Neural cell (in vitro differentiated cells): ENCODE data around the gene FILIP1L.

Experiments
- CTCF ChIP-seq: fragments of 450-650 bp; IDR thresholded peaks from 2 replicates; pipeline ENCODE4 v1.5.1; 2014; ENCODE audit warnings: antibody characterized with exemption, mild to moderate bottlenecking, moderate library complexity; ENCODE audit not compliant: poor library complexity, severe bottlenecking
- EP300 ChIP-seq: fragments of 450-650 bp; conservative IDR thresholded peaks from 2 replicates; pipeline ENCODE4 v1.6.1; 2014; ENCODE audit warnings: antibody characterized with exemption, mild to moderate bottlenecking, moderate library complexity; ENCODE audit not compliant: poor library complexity, severe bottlenecking
- MXI1 ChIP-seq: fragments of 450-650 bp; conservative IDR thresholded peaks from 2 replicates; pipeline ENCODE4 v1.6.1; 2014; ENCODE audit warnings: antibody characterized with exemption, mild to moderate bottlenecking; ENCODE audit not compliant: poor library complexity, severe bottlenecking
- POLR2AphosphoS5 ChIP-seq: IDR thresholded peaks from 2 replicates; pipeline ENCODE4 v1.6.1; 2012
- RAD21 ChIP-seq: fragments of 450-650 bp; conservative IDR thresholded peaks from 2 replicates; pipeline ENCODE4 v1.6.1; 2014; ENCODE audit warnings: antibody characterized with exemption, mild to moderate bottlenecking, moderate library complexity
- REST ChIP-seq: IDR thresholded peaks from 2 replicates; pipeline ENCODE4 v1.6.1; 2012; ENCODE audit warnings: borderline replicate concordance
- SMC3 ChIP-seq: fragments of 450-650 bp; conservative IDR thresholded peaks from 2 replicates; pipeline ENCODE4 v1.6.1; 2014; ENCODE audit warnings: antibody characterized with exemption, mild to moderate bottlenecking, moderate library complexity; ENCODE audit not compliant: poor library complexity
- TAF1 ChIP-seq: IDR thresholded peaks from 2 replicates; pipeline ENCODE4 v1.6.1; 2012; ENCODE audit warnings: low read depth

GRCh38 chr3:100129941-100130340, 15.6 kb upstream of the FILIP1L start:
- TF ChIP-seq POLR2AphosphoS5 = no peak
- TF ChIP-seq CTCF = no peak
- no peak for TF ChIP-seq REST
- no peak for TF ChIP-seq TAF1
- no peak for TF ChIP-seq EP300
- no peak for TF ChIP-seq MXI1
- TF ChIP-seq RAD21 = no peak
- no peak for TF ChIP-seq SMC3
